ENCODE data around the gene C9orf78.

C9orf78 gene

DNA sequence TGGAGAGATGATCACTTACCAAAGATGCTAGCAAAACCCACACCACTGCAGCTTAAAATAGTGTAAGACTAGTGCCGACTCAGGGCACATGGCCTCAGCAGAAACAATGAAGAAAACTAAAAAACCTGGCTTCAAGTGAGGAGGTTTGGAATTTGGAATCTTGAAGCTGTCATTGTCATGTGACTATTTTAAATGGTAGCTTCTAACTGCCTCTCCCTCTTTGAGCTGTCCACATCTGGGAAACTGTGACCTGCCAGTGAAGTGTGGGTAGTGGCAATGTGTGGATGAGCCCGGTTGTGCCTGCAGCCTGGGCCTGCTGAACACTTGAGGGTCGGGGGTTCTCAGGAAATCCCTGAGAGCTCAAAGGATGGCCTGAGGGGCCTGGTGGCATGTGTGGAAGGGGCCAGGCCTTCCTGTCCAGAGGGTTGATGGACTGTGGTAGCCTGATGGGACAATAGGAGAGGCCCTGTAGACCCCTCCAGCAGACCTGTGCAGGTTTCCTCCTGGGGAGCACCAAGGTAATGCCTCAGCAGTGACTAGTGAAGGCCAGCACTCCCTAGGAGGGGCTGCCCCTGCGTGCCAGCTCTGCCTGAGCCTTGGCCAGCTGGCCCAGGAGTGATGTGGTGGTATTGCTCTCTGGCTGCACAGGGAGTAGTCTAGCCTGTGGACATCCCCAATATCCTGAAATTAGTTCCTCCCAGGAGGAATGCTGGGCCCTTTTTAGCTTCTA is 13.8 kb upstream of the C9orf78 start:
- FAIRE-seq, result no peak
- DNase-seq (ENCODE audit: insufficient read length, low spot score), result no peak

GRCh38 chr9:129845373-129845772 is 10.3 kb upstream of the C9orf78 start:
- no peak for DNase-seq (ENCODE audit: insufficient read length, low spot score)
- FAIRE-seq, result no peak

DNA sequence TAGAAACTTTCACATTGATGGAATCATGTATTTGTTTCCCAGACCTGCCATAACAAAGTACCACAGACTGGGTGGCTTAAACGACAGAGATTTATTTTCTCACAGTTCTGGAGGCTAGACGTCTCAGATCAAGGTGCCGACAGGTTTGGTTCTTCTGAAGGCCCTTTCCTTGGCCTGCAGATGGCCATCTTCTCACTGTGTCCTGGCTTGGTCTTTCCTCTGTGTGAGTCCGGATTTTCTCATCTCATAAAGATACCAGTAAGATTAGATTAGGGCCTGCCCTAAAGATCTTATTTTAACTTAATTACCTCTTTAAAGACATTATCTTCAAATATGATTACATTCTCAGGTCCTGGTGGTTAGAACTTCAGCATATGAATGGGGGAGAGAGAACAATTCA is 6.0 kb upstream of the C9orf78 start:
- DNase-seq (ENCODE audit: insufficient read length, low spot score) (no peak), FAIRE-seq (no peak)

GRCh38 chr9:129840034-129840433 is 5.0 kb upstream of the C9orf78 start:
- DNase-seq (ENCODE audit: insufficient read length, low spot score), result no peak
- FAIRE-seq, result no peak

- no peak for DNase-seq (ENCODE audit: insufficient read length, low spot score)
- FAIRE-seq, result no peak
These were observed 4.4 kb upstream of the C9orf78 start for GRCh38 chr9:129839324-129840023.

DNA sequence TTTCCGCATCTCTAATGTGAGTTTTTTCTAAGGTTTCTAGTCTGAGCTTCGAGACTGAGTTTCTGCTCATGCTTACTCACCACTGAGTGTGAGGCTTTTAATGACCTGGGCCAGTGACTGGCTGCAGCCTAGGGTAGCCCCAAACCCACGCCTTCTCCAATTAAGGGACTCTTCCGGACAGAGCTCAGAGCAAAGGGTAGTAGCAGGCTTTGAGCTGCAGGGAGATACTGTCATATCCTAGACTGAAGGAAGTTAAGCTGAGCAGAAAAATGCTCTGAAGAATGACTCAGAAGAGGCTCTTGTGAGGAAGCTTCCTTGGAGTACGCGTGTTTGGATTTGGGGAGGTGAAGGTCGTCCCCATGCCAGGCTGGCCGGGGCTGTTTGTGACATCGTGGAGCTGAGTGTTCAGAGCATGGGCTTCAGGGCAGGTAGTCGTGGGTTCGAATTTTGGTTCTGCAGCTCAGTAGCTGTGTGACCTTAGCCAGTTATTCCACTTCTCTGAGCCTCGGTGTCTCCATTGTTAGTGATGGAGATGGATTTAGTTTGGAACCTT is 3.7 kb upstream of the C9orf78 start:
- DNase-seq (ENCODE audit: insufficient read length, low spot score) (peak; percentile 21), FAIRE-seq (no peak)

- FAIRE-seq (no peak), DNase-seq (ENCODE audit: insufficient read length, low spot score) (no peak)
These were observed 1.4 kb upstream of the C9orf78 start for GRCh38 chr9:129836311-129837007.

DNA sequence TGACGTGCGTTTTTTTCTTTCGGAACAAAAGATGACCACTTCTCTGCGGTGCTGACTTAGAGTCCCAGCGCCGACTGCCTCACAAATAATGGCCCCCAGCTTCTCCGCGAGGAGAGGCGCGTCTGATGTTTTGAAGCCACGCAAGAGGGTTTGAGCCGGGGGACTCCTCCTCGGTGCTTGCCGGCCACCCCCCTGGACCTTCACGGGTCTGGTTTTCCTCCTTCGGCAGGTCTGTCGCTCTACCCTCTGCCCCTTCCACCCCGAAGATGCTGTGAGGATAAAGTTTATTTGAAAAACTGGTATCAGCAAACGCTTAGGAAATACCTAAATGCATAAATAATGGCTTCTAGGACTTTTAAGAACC is 767 bp upstream of the C9orf78 start:
- DNase-seq (ENCODE audit: insufficient read length, low spot score), result no peak
- no peak for FAIRE-seq

GRCh38 chr9:129834489-129835127 is 467 bp downstream of the C9orf78 start:
- DNase-seq (ENCODE audit: insufficient read length, low spot score) (peak; percentile 5), FAIRE-seq (no peak)

DNA sequence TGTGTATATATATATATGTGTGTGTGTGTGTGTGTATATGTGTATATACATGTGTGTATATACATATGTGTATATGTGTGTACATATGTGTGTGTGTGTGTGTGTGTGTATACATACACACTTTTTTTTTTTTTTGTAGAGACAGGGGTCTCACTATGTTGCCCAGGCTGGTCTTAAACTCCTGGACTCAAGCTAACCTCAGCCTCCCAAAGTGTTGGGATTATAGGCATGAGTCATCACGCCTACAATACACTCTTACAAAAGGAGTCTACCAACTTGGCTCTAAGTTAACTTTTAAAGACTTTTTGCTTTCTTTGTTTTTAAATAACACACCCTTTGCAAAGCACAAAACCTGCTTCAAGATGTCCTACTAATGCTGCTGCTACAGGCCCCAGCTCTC is 2.1 kb downstream of the C9orf78 start:
- FAIRE-seq (no peak), DNase-seq (ENCODE audit: insufficient read length, low spot score) (no peak)

GRCh38 chr9:129828969-129829368 is 6.1 kb downstream of the C9orf78 start:
- no peak for FAIRE-seq
- no peak for DNase-seq (ENCODE audit: insufficient read length, low spot score)

DNA sequence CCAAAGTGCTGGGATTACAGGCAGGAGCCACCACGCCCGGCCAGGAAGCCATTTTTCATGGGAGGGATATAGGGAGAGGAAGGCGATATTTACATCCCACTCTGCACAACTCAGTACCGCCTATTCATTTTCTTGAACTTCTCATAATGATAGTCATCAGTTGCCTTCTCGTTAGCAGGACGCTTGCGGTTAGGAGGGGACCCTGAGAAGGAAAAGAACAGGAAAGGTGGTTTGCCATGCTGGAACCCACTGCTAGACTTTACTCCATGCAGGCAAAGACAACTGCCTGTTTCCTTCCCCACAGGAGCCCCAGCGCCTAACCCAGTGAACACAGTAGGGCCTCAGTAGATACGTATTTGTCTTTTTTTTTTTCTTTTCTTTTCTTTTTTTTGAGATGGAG is 7.0 kb downstream of the C9orf78 start:
- FAIRE-seq, result no peak
- no peak for DNase-seq (ENCODE audit: insufficient read length, low spot score)

DNA sequence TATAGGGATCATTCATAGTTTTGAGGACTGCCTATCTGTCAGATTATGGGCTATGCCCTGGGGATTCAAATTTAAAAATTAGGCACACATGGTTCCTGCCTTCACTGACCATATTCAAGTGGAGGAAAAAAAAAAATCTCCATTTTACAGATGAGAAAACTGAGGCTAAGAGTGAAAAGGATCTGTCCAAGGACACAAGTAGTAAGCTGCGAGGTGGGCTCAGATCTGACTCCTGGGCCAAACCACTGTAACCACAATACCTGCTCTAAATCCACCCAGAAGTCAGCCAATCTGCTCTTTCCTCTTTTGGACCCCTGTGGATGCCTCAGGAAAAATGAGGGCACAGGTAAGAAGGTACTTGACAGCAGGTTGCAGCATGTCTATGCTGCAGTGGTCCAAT is 8.3 kb downstream of the C9orf78 start:
- FAIRE-seq (no peak), DNase-seq (ENCODE audit: insufficient read length, low spot score) (no peak)

DNA sequence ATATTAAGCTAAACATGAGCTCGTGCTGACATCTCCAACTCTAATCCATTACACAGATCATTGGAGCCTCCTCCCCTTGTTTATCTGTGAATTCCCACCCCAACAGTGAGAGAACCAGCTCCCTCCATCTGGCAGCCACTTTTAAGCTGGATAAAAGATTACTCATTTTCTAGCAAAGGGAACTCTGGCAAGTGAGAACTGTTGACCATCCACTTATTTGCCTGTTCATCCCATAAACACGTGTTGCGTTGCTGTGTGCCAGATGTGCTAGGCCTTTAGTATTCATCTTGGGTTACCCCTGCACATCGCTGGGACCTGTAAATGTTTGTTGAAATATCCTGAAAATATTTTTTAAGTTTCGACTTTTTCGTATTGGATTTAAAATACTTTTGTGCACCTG is 8.7 kb downstream of the C9orf78 start:
- no peak for DNase-seq (ENCODE audit: insufficient read length, low spot score)
- no peak for FAIRE-seq

DNA sequence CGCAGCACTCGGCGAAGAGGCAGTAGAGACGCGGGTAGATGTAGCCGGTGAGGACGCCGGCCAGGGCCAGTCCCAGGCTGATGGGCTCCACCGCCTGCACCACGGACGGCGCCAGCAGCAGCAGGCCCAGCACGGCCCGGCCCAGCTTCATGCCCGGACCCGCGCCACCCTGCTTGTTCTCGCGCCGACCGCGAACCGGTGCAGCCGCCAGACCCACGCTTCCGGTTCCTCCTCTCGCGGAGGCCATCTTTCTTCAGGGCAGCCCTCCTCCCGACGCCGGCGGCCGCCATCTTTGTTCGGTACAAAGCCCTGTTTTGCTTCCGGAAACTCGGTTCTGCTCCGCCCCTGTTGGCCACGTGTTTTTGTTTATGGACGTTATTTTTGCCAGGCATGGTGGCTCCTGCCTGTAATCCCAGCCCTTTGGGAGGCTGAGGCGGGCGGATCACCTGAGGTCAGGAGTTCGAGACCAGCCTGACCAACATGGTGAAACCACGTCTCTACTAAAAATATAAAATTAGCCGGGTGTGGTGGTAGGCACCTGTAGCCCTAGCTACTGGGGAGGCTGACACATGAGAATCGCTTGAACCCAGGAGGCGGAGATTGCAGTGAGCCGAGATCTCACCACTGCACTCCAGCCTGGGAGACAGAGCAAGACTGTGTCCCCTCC is 11.0 kb downstream of the C9orf78 start, which contains the start of gene TOR1A:
TOR1A (minus strand) TSS at position 202 of the 667 bp plus-strand sequence; CDS start at position 151, 51 bp downstream.
- DNase-seq (ENCODE audit: insufficient read length, low spot score) (peak; percentile 81), FAIRE-seq (no peak)

DNA sequence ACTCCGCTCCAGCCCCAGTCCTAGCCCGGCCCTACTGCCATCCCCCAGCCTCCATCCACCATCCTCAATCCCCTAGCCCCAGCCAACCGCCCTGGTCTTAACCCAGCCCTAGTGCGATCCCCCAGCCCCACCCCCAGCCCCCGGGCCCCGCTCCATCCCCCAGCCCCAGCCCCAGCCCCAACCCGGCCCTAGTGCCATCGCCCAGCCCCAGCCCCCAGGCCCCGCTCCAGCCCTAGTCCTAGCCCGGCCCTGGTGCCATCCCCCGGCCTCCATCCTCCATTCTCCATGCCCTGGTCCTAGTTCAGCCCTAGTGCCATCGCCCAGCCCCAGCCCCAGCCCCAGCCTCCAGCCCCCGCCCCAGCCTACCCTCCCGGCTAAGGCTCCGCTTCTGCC is 11.5 kb downstream of the C9orf78 start:
- DNase-seq (ENCODE audit: insufficient read length, low spot score) (no peak), FAIRE-seq (no peak)

DNA sequence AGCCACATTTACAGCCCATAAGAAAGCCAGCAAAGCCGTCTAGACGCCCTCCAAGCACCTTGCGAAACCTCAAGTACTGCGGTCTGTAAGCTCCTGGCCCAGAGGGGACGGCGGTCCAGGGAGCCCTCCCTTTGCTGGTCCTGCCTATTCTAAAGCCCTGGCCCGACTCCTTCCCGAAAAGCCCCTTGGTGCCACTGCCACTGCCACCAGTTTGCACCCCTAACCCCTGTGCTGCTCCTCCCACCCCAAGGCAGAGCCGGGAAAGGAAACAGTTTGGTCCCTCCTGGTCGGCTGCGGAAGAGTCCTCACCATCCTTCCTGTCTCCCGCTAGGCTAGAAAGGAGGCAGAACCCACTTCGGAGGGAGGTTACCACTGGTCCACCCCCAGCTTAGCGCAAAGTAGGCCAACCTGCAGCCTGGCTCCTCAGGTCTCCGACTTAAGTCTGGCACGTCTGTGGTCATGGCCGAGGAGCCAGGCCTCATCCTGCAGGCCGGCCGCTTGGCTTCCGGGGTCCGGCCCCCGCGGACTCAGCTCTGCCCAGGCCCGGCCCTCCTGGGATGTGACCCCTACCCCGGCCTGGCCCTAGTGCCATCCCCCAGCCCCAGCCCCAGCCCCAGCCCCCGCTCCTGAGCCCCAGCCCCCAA is 12.1 kb downstream of the C9orf78 start:
- no peak for FAIRE-seq
- DNase-seq (ENCODE audit: insufficient read length, low spot score), result peak; percentile 8

- no peak for FAIRE-seq
- DNase-seq (ENCODE audit: insufficient read length, low spot score), result no peak
These were observed 18.3 kb downstream of the C9orf78 start for GRCh38 chr9:129816501-129817435.

- DNase-seq (ENCODE audit: insufficient read length, low spot score) (no peak), FAIRE-seq (no peak)
These were observed 19.8 kb downstream of the C9orf78 start for GRCh38 chr9:129815278-129815677.
